OCI-LY7 (cell line): ENCODE measurements around the gene TAF12. TPM values are rescaled to one million over a fixed set of nuclear protein-coding genes. Genes with fewer than 3 reads are reported as not detected.
"Not testable (repeated sequence)": the region's sequence is repeated elsewhere in the genome, so short reads cannot be mapped to it uniquely, and the experiment has no call there.

ENCODE experiments used
- BruUV-seq: library from RNA; stranded (reverse); fragments of 400-500 nt; replicated peaks from 2 replicates; lab custom pipeline; 2021; lab: Mats Ljungman, UMichigan
- CTCF ChIA-PET: fragments of 300-600 bp; sonication (Branson Sonifier 250); formaldehyde crosslinking; loops from one replicate; lab custom pipeline; 2022; ENCODE audit warnings: antibody characterized with exemption; ENCODE audit not compliant: unreplicated experiment; lab: Charles Lee
- POLR2A ChIA-PET: fragments of 300-600 bp; sonication (Branson Sonifier 250); formaldehyde crosslinking; loops from one replicate; lab custom pipeline; 2022; ENCODE audit warnings: antibody characterized with exemption; lab: Charles Lee
- DNase-seq: peaks from one replicate; pipeline ENCODE4 v3.0.0-alpha.2; 2015; ENCODE audit warnings: low spot score
- H2AFZ ChIP-seq: fragments of 200-600 bp; sonication (generic), shearing (Covaris generic); 2 replicates; pipeline ENCODE4 v1.6.1; 2014; ENCODE audit warnings: mild to moderate bottlenecking, antibody characterized with exemption, low read length, moderate library complexity
- H3K27ac ChIP-seq: fragments of 200-600 bp; sonication (generic); 2 replicates; pipeline ENCODE4 v1.5.1; 2014; ENCODE audit warnings: mixed run types, low read depth, mild to moderate bottlenecking, moderate library complexity, low read length, inconsistent platforms; ENCODE audit not compliant: poor library complexity, severe bottlenecking
- H3K36me3 ChIP-seq: fragments of 200-600 bp; sonication (generic); 2 replicates; pipeline ENCODE4 v1.6.1; 2014; ENCODE audit warnings: mild to moderate bottlenecking, antibody characterized with exemption, low read length, moderate library complexity, mixed read lengths; ENCODE audit not compliant: insufficient read depth
- H3K4me1 ChIP-seq: fragments of 200-600 bp; sonication (generic); 2 replicates; pipeline ENCODE4 v1.5.1; 2014; ENCODE audit warnings: mild to moderate bottlenecking, low read length; ENCODE audit not compliant: insufficient read depth, poor library complexity, severe bottlenecking
- H3K4me2 ChIP-seq: fragments of 200-600 bp; sonication (generic); 2 replicates; pipeline ENCODE4 v1.6.1; 2014; ENCODE audit warnings: mild to moderate bottlenecking, low read length
- H3K4me3 ChIP-seq: fragments of 200-600 bp; sonication (generic); 2 replicates; pipeline ENCODE4 v1.5.1; 2014; ENCODE audit warnings: mild to moderate bottlenecking, low read depth, low read length; ENCODE audit not compliant: poor library complexity, severe bottlenecking
- H3K79me2 ChIP-seq: fragments of 200-600 bp; sonication (generic); 2 replicates; pipeline ENCODE4 v1.6.1; 2016; ENCODE audit warnings: low read depth, mild to moderate bottlenecking, low read length, moderate library complexity, mixed read lengths; ENCODE audit not compliant: insufficient read depth
- H3K9me2 ChIP-seq: fragments of 200-600 bp; sonication (generic); 2 replicates; pipeline ENCODE4 v1.6.1; 2016; ENCODE audit warnings: mild to moderate bottlenecking, low read length, mixed read lengths; ENCODE audit not compliant: insufficient read depth
- H3K9me3 ChIP-seq: fragments of 200-600 bp; sonication (generic); 2 replicates; pipeline ENCODE4 v1.6.1; 2014; ENCODE audit warnings: mild to moderate bottlenecking, mixed run types, low read length, mixed read lengths
- H4K20me1 ChIP-seq: fragments of 200-600 bp; sonication (generic); 2 replicates; pipeline ENCODE4 v1.6.1; 2014; ENCODE audit warnings: mild to moderate bottlenecking, antibody characterized with exemption, low read length, moderate library complexity, mixed read lengths; ENCODE audit not compliant: insufficient read depth
- EZH2phosphoT487 ChIP-seq: fragments of 200-600 bp; sonication (generic); IDR thresholded peaks from 2 replicates; pipeline ENCODE4 v1.6.1; 2018; ENCODE audit warnings: low read depth, borderline replicate concordance, mild to moderate bottlenecking, mixed run types, antibody characterized with exemption, low read length, moderate library complexity, mixed read lengths
- intact Hi-C: fragments of 100-400 bp; cut with micrococcal nuclease; formaldehyde crosslinking; loops from one replicate; pipeline ENCODE4 v1.10.0; 2022; ENCODE audit not compliant: unreplicated experiment
- total RNA-seq, 2 experiments: library from RNA; depleted of rRNA in 1 of 2; stranded (reverse); fragments of >200 nt in 1 of 2; shearing (Covaris generic) in 1 of 2; gene quantifications; 2 replicates each; pipeline ENCODE4 v1.2.3, GENCODE V29; 2014 to 2022
- TF ChIP-seq, protein P1 (sequence below): fragments of 200-600 bp; sonication (generic); conservative IDR thresholded peaks from 2 replicates; pipeline ENCODE4 v1.5.1; 2014; ENCODE audit warnings: mild to moderate bottlenecking, antibody characterized with exemption, low read length, moderate library complexity, mixed read lengths

The TAF12 gene
- total RNA-seq, 2 experiments from 2014 or later = 31.0 to 32.4 TPM

GRCh38 chr1:28577052-28577678 is 65.7 kb downstream of the TAF12 start:
- Histone ChIP-seq H4K20me1 (peaks cover 24% of the 10 kb centered on the region), H3K9me3 (no peaks in the 10 kb centered on the region), H3K4me1 (peaks cover 30% of the 10 kb centered on the region), H3K79me2 (peaks cover 35% of the 10 kb centered on the region), H2AFZ (no peak overlapping the region), H3K4me3 (no peak overlapping the region), H3K4me2 (no peak overlapping the region), H3K9me2 (no peaks in the 10 kb centered on the region), H3K27ac (peak overlapping the region; percentile 85), H3K36me3 (peaks cover 70% of the 10 kb centered on the region)
- ChIA-PET CTCF (no interaction called here), POLR2A (interaction anchor here (0.8 to 1.4 kb wide), 2 partner anchors 16 to 161 kb away, joined by 3 to 4 read pairs; no protein-coding TSS in a partner anchor)
- peak; percentile 30 for DNase-seq
- BruUV-seq = no TSS peak
- intact Hi-C loops = no loop called here
- TF ChIP-seq EZH2phosphoT487 = no peak
- TF ChIP-seq, protein P1, sequence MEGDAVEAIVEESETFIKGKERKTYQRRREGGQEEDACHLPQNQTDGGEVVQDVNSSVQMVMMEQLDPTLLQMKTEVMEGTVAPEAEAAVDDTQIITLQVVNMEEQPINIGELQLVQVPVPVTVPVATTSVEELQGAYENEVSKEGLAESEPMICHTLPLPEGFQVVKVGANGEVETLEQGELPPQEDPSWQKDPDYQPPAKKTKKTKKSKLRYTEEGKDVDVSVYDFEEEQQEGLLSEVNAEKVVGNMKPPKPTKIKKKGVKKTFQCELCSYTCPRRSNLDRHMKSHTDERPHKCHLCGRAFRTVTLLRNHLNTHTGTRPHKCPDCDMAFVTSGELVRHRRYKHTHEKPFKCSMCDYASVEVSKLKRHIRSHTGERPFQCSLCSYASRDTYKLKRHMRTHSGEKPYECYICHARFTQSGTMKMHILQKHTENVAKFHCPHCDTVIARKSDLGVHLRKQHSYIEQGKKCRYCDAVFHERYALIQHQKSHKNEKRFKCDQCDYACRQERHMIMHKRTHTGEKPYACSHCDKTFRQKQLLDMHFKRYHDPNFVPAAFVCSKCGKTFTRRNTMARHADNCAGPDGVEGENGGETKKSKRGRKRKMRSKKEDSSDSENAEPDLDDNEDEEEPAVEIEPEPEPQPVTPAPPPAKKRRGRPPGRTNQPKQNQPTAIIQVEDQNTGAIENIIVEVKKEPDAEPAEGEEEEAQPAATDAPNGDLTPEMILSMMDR = no peak

- H4K20me1 ChIP-seq = no peaks in the 10 kb centered on the region
Observed at GRCh38 chr1:28573564-28573963, 69.3 kb downstream of the TAF12 start.

GRCh38 chr1:28572891-28573290 is 70.0 kb downstream of the TAF12 start:
- BruUV-seq, H2AFZ ChIP-seq, H3K4me3 ChIP-seq, intact Hi-C loops, H3K9me2 ChIP-seq, H3K27ac ChIP-seq, H3K4me1 ChIP-seq, H3K4me2 ChIP-seq, H3K9me3 ChIP-seq, H4K20me1 ChIP-seq, CTCF ChIA-PET, H3K79me2 ChIP-seq, DNase-seq: not testable (repeated sequence)
- POLR2A ChIA-PET = interaction anchor here (0.7 kb wide), 1 partner anchor 76 kb away, joined by 6 read pairs; no protein-coding TSS in a partner anchor
- peaks cover 64% of the 10 kb centered on the region for H3K36me3 ChIP-seq

More at GRCh38 chr1:28573564-28573963, 69.3 kb downstream of the TAF12 start:
- Histone ChIP-seq H3K4me1 (peaks cover 16% of the 10 kb centered on the region), H3K79me2 (0 out of 2 replicates have a peak, but pooled peaks cover under 1% of the 10 kb centered on the region), H3K27ac (no peak overlapping the region), H3K4me2 (no peak overlapping the region), H3K36me3 (peaks cover 64% of the 10 kb centered on the region), H3K4me3 (no peak overlapping the region), H2AFZ (no peak overlapping the region), H3K9me3 (no peaks in the 10 kb centered on the region), H3K9me2 (no peaks in the 10 kb centered on the region)
- no peak for DNase-seq
- BruUV-seq = no TSS peak
- POLR2A ChIA-PET = no interaction called here
- CTCF ChIA-PET = no interaction called here
- TF ChIP-seq, protein P1 = no peak
- TF ChIP-seq EZH2phosphoT487 = no peak
- intact Hi-C loops = no loop called here
